HepG2 (cell line): ENCODE data around the gene URM1. TPM values are rescaled to one million over a fixed set of nuclear protein-coding genes. Genes with fewer than 3 reads are reported as not detected.

Source experiments
- FIP1L1 ChIP-seq: fragments of 200-400 bp; formaldehyde crosslinking; IDR thresholded peaks from 2 replicates; pipeline ENCODE4 v1.6.1; 2018; ENCODE audit warnings: low read depth, mild to moderate bottlenecking, low read length, moderate library complexity, borderline replicate concordance; ENCODE audit not compliant: insufficient read depth
- PCBP1 ChIP-seq: fragments of 200-400 bp; formaldehyde crosslinking; IDR thresholded peaks from 2 replicates; pipeline ENCODE4 v1.6.1; 2017; ENCODE audit warnings: mild to moderate bottlenecking, low read depth, low read length, borderline replicate concordance
- RORA ChIP-seq: sonication (generic); formaldehyde crosslinking; IDR thresholded peaks from 2 replicates; pipeline ENCODE4 v1.5.0; 2020; ENCODE audit warnings: mild to moderate bottlenecking, missing genetic modification reagents, moderate library complexity
- ZNF253 ChIP-seq: sonication (generic); formaldehyde crosslinking; IDR thresholded peaks from 2 replicates; pipeline ENCODE4 v1.8.0; 2022; ENCODE audit warnings: mild to moderate bottlenecking, missing genetic modification reagents, borderline replicate concordance
- ZNF264 ChIP-seq: sonication (generic); formaldehyde crosslinking; IDR thresholded peaks from 2 replicates; pipeline ENCODE4 v1.4.0; 2020; ENCODE audit warnings: missing genetic modification reagents
- ZNF468 ChIP-seq: sonication (generic); formaldehyde crosslinking; IDR thresholded peaks from 2 replicates; pipeline ENCODE4 v1.8.0; 2022; ENCODE audit warnings: mild to moderate bottlenecking, moderate library complexity, missing genetic modification reagents
- polyA plus RNA-seq, 8 experiments: library from polyadenylated mRNA; depleted of rRNA in 3 of 8; stranded (reverse) in 7 of 8; unstranded in 1 of 8; fragments of >200 nt; fragmentation: Illumina TruSeq in 4 of 8; extraction: Trizol in 4 of 8; gene quantifications; 2 replicates each; pipeline versions ENCODE4 v1.2.1 to v1.2.3, GENCODE V29; 2011 to 2016; ENCODE audit warnings: low read depth in 4 of 8, missing spikeins in 1 of 8, mixed read lengths in 1 of 8; ENCODE audit not compliant: insufficient read depth in 1 of 8
- total RNA-seq, 5 experiments: library from RNA; depleted of rRNA; stranded (reverse); fragments of >200 nt; fragmentation: Illumina TruSeq; extraction: Trizol; gene quantifications; 2 replicates each; pipeline ENCODE4 v1.2.3, GENCODE V29; 2016; ENCODE audit warnings: low read depth in 1 of 5
- TF ChIP-seq, protein P1 (sequence below), 2 experiments: fragments of 450-650 bp in 1 of 2; sonication (generic) in 1 of 2; formaldehyde crosslinking in 1 of 2; IDR thresholded peaks; 2 replicates each; pipeline versions ENCODE4 v1.6.1 to v1.8.0; 2016 to 2022; ENCODE audit warnings: antibody characterized with exemption in 1 of 2, mild to moderate bottlenecking in 1 of 2, missing genetic modification reagents in 1 of 2
- TF ChIP-seq, protein P2 (sequence below): sonication (generic); formaldehyde crosslinking; IDR thresholded peaks from 2 replicates; pipeline ENCODE4 v1.4.0; 2020; ENCODE audit warnings: missing genetic modification reagents, mild to moderate bottlenecking, borderline replicate concordance
- TF ChIP-seq, protein P3 (sequence below): sonication (generic); formaldehyde crosslinking; IDR thresholded peaks from 2 replicates; pipeline ENCODE4 v1.5.1; 2020; ENCODE audit warnings: mild to moderate bottlenecking, missing genetic modification reagents
- TF ChIP-seq, protein P4 (sequence below): sonication (generic); formaldehyde crosslinking; conservative IDR thresholded peaks from 2 replicates; pipeline ENCODE4 v1.8.0; 2022; ENCODE audit warnings: mild to moderate bottlenecking, moderate library complexity, missing genetic modification reagents

The URM1 gene
- total and polyA plus RNA-seq, 2 of the 13 experiments (the other 11 are each of a cell fraction or from before 2014, with no cell fraction given): 37.1 to 41.3 TPM

DNA sequence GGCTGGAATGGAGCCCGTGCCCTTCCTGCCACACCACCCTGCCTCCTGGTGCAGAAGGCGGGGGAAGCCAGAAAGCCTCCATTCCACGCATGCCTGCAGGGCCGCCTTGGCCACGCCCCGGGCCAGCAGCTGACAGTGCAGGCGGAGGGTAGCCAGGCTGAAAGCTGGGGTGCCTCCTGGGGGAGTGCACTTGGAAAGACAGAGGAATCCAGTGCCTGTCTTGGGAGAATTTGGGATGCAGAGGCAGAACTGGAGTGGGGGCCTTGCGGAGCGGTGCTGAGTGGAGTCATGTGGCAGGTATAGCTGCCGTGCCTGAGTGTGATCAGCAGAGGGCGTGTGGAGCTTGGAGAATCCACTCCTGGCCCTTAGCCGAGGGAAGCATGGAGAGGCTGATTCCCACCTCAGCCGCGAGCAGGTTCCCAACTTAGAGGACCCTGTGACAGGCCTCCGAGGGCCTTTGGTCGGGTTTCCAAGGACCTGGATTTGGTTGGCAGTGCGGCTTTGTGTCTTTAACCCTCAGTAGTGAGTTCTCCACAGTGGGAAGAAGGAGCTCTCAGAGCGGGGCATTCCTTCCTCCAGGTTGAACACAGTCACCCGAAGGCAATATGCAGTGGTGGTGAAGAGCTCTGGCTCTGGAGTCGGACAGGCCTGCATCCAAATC, 9.1 kb upstream of the URM1 start (continued):
- TF ChIP-seq FIP1L1 (no peak), ZNF264 (no peak), PCBP1 (no peak), RORA (no peak), ZNF468 (CRISPR knock-in tag) (no peak), ZNF253 (CRISPR knock-in tag) (no peak)
- TF ChIP-seq, protein P1, sequence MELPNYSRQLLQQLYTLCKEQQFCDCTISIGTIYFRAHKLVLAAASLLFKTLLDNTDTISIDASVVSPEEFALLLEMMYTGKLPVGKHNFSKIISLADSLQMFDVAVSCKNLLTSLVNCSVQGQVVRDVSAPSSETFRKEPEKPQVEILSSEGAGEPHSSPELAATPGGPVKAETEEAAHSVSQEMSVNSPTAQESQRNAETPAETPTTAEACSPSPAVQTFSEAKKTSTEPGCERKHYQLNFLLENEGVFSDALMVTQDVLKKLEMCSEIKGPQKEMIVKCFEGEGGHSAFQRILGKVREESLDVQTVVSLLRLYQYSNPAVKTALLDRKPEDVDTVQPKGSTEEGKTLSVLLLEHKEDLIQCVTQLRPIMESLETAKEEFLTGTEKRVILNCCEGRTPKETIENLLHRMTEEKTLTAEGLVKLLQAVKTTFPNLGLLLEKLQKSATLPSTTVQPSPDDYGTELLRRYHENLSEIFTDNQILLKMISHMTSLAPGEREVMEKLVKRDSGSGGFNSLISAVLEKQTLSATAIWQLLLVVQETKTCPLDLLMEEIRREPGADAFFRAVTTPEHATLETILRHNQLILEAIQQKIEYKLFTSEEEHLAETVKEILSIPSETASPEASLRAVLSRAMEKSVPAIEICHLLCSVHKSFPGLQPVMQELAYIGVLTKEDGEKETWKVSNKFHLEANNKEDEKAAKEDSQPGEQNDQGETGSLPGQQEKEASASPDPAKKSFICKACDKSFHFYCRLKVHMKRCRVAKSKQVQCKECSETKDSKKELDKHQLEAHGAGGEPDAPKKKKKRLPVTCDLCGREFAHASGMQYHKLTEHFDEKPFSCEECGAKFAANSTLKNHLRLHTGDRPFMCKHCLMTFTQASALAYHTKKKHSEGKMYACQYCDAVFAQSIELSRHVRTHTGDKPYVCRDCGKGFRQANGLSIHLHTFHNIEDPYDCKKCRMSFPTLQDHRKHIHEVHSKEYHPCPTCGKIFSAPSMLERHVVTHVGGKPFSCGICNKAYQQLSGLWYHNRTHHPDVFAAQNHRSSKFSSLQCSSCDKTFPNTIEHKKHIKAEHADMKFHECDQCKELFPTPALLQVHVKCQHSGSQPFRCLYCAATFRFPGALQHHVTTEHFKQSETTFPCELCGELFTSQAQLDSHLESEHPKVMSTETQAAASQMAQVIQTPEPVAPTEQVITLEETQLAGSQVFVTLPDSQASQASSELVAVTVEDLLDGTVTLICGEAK (IDR thresholded peaks at IDR 0.05): no peak
- TF ChIP-seq, protein P1 (CRISPR knock-in tag; IDR thresholded peaks at IDR 0.05): no peak
- TF ChIP-seq, protein P2, sequence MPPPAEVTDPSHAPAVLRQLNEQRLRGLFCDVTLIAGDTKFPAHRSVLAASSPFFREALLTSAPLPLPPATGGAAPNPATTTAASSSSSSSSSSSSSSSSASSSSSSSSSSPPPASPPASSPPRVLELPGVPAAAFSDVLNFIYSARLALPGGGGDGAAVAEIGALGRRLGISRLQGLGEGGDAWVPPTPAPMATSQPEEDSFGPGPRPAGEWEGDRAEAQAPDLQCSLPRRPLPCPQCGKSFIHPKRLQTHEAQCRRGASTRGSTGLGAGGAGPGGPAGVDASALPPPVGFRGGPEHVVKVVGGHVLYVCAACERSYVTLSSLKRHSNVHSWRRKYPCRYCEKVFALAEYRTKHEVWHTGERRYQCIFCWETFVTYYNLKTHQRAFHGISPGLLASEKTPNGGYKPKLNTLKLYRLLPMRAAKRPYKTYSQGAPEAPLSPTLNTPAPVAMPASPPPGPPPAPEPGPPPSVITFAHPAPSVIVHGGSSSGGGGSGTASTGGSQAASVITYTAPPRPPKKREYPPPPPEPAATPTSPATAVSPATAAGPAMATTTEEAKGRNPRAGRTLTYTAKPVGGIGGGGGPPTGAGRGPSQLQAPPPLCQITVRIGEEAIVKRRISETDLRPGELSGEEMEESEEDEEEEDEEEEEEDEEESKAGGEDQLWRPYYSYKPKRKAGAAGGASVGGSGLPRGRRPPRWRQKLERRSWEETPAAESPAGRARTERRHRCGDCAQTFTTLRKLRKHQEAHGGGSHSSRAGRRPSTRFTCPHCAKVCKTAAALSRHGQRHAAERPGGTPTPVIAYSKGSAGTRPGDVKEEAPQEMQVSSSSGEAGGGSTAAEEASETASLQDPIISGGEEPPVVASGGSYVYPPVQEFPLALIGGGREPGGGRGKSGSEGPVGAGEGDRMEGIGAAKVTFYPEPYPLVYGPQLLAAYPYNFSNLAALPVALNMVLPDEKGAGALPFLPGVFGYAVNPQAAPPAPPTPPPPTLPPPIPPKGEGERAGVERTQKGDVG: no peak
- TF ChIP-seq, protein P3, sequence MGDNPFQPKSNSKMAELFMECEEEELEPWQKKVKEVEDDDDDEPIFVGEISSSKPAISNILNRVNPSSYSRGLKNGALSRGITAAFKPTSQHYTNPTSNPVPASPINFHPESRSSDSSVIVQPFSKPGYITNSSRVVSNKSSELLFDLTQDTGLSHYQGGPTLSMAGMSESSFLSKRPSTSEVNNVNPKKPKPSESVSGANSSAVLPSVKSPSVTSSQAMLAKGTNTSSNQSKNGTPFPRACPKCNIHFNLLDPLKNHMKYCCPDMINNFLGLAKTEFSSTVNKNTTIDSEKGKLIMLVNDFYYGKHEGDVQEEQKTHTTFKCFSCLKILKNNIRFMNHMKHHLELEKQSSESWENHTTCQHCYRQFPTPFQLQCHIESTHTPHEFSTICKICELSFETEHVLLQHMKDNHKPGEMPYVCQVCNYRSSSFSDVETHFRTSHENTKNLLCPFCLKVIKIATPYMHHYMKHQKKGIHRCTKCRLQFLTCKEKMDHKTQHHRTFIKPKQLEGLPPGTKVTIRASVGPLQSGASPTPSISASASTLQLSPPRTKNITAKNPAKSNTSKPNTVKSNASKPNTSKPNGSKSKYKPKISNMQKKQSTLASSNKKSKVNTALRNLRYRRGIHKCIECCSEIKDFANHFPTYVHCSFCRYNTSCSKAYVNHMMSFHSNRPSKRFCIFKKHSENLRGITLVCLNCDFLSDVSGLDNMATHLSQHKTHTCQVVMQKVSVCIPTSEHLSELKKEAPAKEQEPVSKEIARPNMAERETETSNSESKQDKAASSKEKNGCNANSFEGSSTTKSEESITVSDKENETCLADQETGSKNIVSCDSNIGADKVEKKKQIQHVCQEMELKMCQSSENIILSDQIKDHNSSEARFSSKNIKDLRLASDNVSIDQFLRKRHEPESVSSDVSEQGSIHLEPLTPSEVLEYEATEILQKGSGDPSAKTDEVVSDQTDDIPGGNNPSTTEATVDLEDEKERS (CRISPR knock-in tag): no peak
- TF ChIP-seq, protein P4, sequence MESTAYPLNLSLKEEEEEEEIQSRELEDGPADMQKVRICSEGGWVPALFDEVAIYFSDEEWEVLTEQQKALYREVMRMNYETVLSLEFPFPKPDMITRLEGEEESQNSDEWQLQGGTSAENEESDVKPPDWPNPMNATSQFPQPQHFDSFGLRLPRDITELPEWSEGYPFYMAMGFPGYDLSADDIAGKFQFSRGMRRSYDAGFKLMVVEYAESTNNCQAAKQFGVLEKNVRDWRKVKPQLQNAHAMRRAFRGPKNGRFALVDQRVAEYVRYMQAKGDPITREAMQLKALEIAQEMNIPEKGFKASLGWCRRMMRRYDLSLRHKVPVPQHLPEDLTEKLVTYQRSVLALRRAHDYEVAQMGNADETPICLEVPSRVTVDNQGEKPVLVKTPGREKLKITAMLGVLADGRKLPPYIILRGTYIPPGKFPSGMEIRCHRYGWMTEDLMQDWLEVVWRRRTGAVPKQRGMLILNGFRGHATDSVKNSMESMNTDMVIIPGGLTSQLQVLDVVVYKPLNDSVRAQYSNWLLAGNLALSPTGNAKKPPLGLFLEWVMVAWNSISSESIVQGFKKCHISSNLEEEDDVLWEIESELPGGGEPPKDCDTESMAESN (CRISPR knock-in tag): no peak
